K562 (cell line): ENCODE data around the gene PBX2. TPM values are rescaled to one million over a fixed set of nuclear protein-coding genes. Genes with fewer than 3 reads are reported as not detected.

Experiments used
- MEF2A ChIP-seq: IDR thresholded peaks from 2 replicates; pipeline ENCODE4 v1.6.1; 2011; ENCODE audit warnings: low read depth, mild to moderate bottlenecking, low read length, moderate library complexity; ENCODE audit not compliant: control insufficient read depth
- NR2C2 ChIP-seq, 2 experiments: fragments of 200-800 bp in 1 of 2; sonication (Bioruptor generic) in 1 of 2; sonication (generic) in 1 of 2; formaldehyde crosslinking in 1 of 2; IDR thresholded peaks; 2 replicates each; pipeline versions ENCODE4 v1.6.1 to v1.8.0; 2016 to 2022; ENCODE audit warnings: mild to moderate bottlenecking in 1 of 2, missing compliant biosample characterization in 1 of 2, missing genetic modification characterization in 1 of 2, missing genetic modification reagents in 1 of 2
- POLR2H ChIP-seq: IDR thresholded peaks from 2 replicates; pipeline ENCODE4 v1.6.1; 2016; ENCODE audit warnings: missing genetic modification characterization, low read depth, mild to moderate bottlenecking, control low read depth, missing compliant biosample characterization, moderate library complexity
- polyA plus RNA-seq, 8 experiments: library from polyadenylated mRNA; depleted of rRNA in 4 of 8; stranded (reverse) in 5 of 8; unstranded in 3 of 8; fragments of >200 nt; fragmentation: Nextera tagmentation in 2 of 8; fragmentation: Illumina TruSeq in 1 of 8; extraction: Ambion mirVana in 2 of 8; extraction: Trizol in 1 of 8; gene quantifications; 2 replicates each; pipeline versions ENCODE4 v1.2.1 to v1.2.3, GENCODE V29; 2011 to 2014; ENCODE audit warnings: inconsistent platforms in 1 of 8, missing spikeins in 1 of 8
- total RNA-seq, 7 experiments: library from RNA; depleted of rRNA in 6 of 7; stranded (reverse); fragments of >200 nt in 6 of 7; fragmentation: Illumina TruSeq in 2 of 7; extraction: Trizol in 2 of 7; gene quantifications; 2 replicates each; pipeline versions ENCODE4 v1.2.1 to v1.2.3, GENCODE V29; 2011 to 2021; ENCODE audit warnings: low replicate concordance in 1 of 7
- TF ChIP-seq, protein P1 (sequence below): fragments of 450-650 bp; IDR thresholded peaks from 2 replicates; pipeline ENCODE4 v1.6.1; 2016; ENCODE audit warnings: low read depth
- TF ChIP-seq, protein P2 (sequence below): fragments of 250-450 bp; sonication (Bioruptor Pico); IDR thresholded peaks from 2 replicates; pipeline ENCODE4 v1.5.0; 2021; ENCODE audit warnings: mild to moderate bottlenecking, borderline replicate concordance

PBX2 gene
- total and polyA plus RNA-seq, 9 of the 15 experiments (the other 6 are each of a cell fraction or from before 2014, with no cell fraction given): 1.9 to 134 (median 62.5) TPM

- TF ChIP-seq, protein P1, sequence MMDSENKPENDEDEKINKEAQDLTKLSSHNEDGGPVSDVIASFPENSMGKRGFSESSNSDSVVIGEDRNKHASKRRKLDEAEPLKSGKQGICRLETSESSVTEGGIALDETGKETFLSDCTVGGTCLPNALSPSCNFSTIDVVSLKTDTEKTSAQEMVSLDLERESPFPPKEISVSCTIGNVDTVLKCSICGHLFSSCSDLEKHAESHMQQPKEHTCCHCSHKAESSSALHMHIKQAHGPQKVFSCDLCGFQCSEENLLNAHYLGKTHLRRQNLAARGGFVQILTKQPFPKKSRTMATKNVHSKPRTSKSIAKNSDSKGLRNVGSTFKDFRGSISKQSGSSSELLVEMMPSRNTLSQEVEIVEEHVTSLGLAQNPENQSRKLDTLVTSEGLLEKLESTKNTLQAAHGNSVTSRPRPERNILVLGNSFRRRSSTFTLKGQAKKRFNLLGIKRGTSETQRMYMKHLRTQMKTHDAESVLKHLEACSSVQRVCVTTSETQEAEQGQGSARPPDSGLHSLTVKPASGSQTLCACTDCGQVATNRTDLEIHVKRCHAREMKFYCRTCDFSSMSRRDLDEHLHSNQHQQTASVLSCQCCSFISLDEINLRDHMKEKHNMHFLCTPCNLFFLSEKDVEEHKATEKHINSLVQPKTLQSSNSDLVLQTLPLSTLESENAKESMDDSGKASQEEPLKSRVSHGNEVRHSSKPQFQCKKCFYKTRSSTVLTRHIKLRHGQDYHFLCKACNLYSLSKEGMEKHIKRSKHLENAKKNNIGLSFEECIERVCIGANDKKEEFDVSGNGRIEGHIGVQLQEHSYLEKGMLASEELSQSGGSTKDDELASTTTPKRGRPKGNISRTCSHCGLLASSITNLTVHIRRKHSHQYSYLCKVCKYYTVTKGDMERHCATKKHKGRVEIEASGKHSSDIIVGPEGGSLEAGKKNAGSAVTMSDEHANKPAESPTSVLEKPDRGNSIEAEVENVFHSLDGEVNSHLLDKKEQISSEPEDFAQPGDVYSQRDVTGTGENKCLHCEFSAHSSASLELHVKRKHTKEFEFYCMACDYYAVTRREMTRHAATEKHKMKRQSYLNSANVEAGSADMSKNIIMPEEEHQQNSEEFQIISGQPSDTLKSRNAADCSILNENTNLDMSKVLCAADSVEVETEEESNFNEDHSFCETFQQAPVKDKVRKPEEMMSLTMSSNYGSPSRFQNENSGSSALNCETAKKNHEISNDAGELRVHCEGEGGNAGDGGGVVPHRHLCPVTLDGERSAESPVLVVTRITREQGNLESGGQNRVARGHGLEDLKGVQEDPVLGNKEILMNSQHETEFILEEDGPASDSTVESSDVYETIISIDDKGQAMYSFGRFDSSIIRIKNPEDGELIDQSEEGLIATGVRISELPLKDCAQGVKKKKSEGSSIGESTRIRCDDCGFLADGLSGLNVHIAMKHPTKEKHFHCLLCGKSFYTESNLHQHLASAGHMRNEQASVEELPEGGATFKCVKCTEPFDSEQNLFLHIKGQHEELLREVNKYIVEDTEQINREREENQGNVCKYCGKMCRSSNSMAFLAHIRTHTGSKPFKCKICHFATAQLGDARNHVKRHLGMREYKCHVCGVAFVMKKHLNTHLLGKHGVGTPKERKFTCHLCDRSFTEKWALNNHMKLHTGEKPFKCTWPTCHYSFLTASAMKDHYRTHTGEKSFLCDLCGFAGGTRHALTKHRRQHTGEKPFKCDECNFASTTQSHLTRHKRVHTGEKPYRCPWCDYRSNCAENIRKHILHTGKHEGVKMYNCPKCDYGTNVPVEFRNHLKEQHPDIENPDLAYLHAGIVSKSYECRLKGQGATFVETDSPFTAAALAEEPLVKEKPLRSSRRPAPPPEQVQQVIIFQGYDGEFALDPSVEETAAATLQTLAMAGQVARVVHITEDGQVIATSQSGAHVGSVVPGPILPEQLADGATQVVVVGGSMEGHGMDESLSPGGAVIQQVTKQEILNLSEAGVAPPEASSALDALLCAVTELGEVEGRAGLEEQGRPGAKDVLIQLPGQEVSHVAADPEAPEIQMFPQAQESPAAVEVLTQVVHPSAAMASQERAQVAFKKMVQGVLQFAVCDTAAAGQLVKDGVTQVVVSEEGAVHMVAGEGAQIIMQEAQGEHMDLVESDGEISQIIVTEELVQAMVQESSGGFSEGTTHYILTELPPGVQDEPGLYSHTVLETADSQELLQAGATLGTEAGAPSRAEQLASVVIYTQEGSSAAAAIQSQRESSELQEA: no peak
- TF ChIP-seq, protein P2, sequence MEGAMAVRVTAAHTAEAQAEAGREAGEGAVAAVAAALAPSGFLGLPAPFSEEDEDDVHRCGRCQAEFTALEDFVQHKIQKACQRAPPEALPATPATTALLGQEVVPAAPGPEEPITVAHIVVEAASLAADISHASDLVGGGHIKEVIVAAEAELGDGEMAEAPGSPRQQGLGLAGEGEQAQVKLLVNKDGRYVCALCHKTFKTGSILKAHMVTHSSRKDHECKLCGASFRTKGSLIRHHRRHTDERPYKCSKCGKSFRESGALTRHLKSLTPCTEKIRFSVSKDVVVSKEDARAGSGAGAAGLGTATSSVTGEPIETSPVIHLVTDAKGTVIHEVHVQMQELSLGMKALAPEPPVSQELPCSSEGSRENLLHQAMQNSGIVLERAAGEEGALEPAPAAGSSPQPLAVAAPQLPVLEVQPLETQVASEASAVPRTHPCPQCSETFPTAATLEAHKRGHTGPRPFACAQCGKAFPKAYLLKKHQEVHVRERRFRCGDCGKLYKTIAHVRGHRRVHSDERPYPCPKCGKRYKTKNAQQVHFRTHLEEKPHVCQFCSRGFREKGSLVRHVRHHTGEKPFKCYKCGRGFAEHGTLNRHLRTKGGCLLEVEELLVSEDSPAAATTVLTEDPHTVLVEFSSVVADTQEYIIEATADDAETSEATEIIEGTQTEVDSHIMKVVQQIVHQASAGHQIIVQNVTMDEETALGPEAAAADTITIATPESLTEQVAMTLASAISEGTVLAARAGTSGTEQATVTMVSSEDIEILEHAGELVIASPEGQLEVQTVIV (CRISPR knock-in tag): peak; percentile 62; the same call in 1 of the 2 replicates
- TF ChIP-seq MEF2A (no peak), NR2C2 (CRISPR knock-in tag; IDR thresholded peaks at IDR 0.05) (no peak), NR2C2 (tag; IDR thresholded peaks at IDR 0.05) (no peak), POLR2H (tag) (peak; percentile 30; the same call in 1 of the 2 replicates)
Measured at GRCh38 chr6:32184084-32184640, 5.8 kb downstream of the PBX2 start, which contains the start of gene AGER (continued).
